GM12878 (cell line): ENCODE measurements around the gene CCDC150. TPM values are rescaled to one million over a fixed set of nuclear protein-coding genes. Genes with fewer than 3 reads are reported as not detected.

Source experiments
- ATAC-seq: fragments of 200-7000 bp; cut with Tn5 transposase; 3 replicates; pipeline ENCODE4 v1.9.1; 2020; ENCODE audit warnings: mild to moderate bottlenecking, moderate library complexity
- BruUV-seq: library from RNA; stranded (reverse); fragments of 400-500 nt; replicated peaks from 2 replicates; lab custom pipeline; 2021; lab: Mats Ljungman, UMichigan
- CTCF ChIA-PET: fragments of 300-600 bp; sonication (Branson Sonifier 250); formaldehyde crosslinking; extraction: SDS; loops from one replicate; lab custom pipeline; 2021; ENCODE audit warnings: inconsistent platforms; lab: Yijun Ruan, JAX
- POLR2A ChIA-PET: fragments of 350-600 bp; formaldehyde crosslinking; extraction: SDS; loops from one replicate; lab custom pipeline; 2021; ENCODE audit warnings: inconsistent platforms; lab: Charles Lee
- RAD21 ChIA-PET: fragments of 300-600 bp; sonication (Branson Sonifier 250); formaldehyde crosslinking; loops from one replicate; lab custom pipeline; 2023; ENCODE audit warnings: antibody characterized with exemption; ENCODE audit not compliant: unreplicated experiment; lab: Charles Lee
- SMC1A ChIA-PET: fragments of 300-600 bp; sonication (Branson Sonifier 250); formaldehyde crosslinking; loops from one replicate; lab custom pipeline; 2023; ENCODE audit not compliant: unreplicated experiment, uncharacterized antibody; lab: Charles Lee
- DNase-seq: peaks from one replicate; pipeline ENCODE4 v3.0.0-alpha.2; 2011; ENCODE audit warnings: low read depth, low spot score
- FAIRE-seq: peaks from 3 replicates; lab custom pipeline; 2011; peaks lifted over from hg19 to GRCh38; lab: Jason Lieb, UNC
- H2AFZ ChIP-seq: 2 replicates; pipeline ENCODE4 v1.6.0; 2011; ENCODE audit warnings: low read depth, low read length, control low read depth; ENCODE audit not compliant: control insufficient read depth
- H3K27ac ChIP-seq: 2 replicates; pipeline ENCODE4 v1.5.1; 2011; ENCODE audit warnings: control low read depth; ENCODE audit not compliant: control insufficient read depth, insufficient read depth
- H3K27me3 ChIP-seq, 2 experiments: replicated peaks in 1 of 2; 2 replicates each; pipeline versions ENCODE4 v1.6.0 to v1.6.1; 2011; ENCODE audit warnings: low read length in 1 of 2; ENCODE audit not compliant: control insufficient read depth in 2 of 2, insufficient read depth in 2 of 2
- H3K36me3 ChIP-seq, 2 experiments: 2 replicates each; pipeline ENCODE4 v1.5.1; 2011; ENCODE audit warnings: low read length in 1 of 2; ENCODE audit not compliant: control insufficient read depth in 2 of 2, insufficient read depth in 2 of 2
- H3K4me1 ChIP-seq: 2 replicates; pipeline ENCODE4 v1.6.1; 2011; ENCODE audit warnings: mild to moderate bottlenecking, low read length, moderate library complexity, mixed read lengths; ENCODE audit not compliant: control insufficient read depth, insufficient read depth
- H3K4me2 ChIP-seq: 2 replicates; pipeline ENCODE4 v1.6.0; 2011; ENCODE audit warnings: control low read depth; ENCODE audit not compliant: control insufficient read depth, insufficient read depth
- H3K4me3 ChIP-seq: fragments of 200-600 bp; sonication (generic); 2 replicates; pipeline ENCODE4 v1.5.1; 2016
- H3K79me2 ChIP-seq: 2 replicates; pipeline ENCODE4 v1.6.0; 2011; ENCODE audit warnings: low read length; ENCODE audit not compliant: control insufficient read depth, insufficient read depth
- H3K9ac ChIP-seq: 2 replicates; pipeline ENCODE4 v1.8.0; 2011; ENCODE audit warnings: low read length, control low read depth, mixed read lengths; ENCODE audit not compliant: control insufficient read depth, insufficient read depth
- H3K9me3 ChIP-seq: replicated peaks from 3 replicates; pipeline ENCODE4 v1.5.1; 2011; ENCODE audit warnings: mild to moderate bottlenecking, low read length; ENCODE audit not compliant: control insufficient read depth, insufficient read depth
- H4K20me1 ChIP-seq: 2 replicates; pipeline ENCODE4 v1.6.0; 2011; ENCODE audit not compliant: control insufficient read depth, insufficient read depth
- ASH2L ChIP-seq: fragments of 300-600, 200-600 bp; sonication (generic); IDR thresholded peaks from 2 replicates; pipeline ENCODE4 v1.6.1; 2017; ENCODE audit warnings: low read depth, mild to moderate bottlenecking, borderline replicate concordance
- BACH1 ChIP-seq: fragments of 450-650 bp; IDR thresholded peaks from 2 replicates; pipeline ENCODE4 v1.6.1; 2017; ENCODE audit warnings: mild to moderate bottlenecking, borderline replicate concordance
- BCL3 ChIP-seq: IDR thresholded peaks from 2 replicates; pipeline ENCODE4 v1.6.1; 2011; ENCODE audit warnings: borderline replicate concordance, low read depth, mild to moderate bottlenecking, moderate library complexity, low read length; ENCODE audit not compliant: insufficient read depth, poor library complexity, severe bottlenecking
- CBX5 ChIP-seq: sonication (generic); IDR thresholded peaks from 2 replicates; pipeline ENCODE4 v1.6.1; 2016; ENCODE audit warnings: low read depth, moderate library complexity, mild to moderate bottlenecking, inconsistent platforms
- CREM ChIP-seq: IDR thresholded peaks from 2 replicates; pipeline ENCODE4 v1.6.1; 2014; ENCODE audit warnings: antibody characterized with exemption, low read depth
- CTCF ChIP-seq, 3 experiments: IDR thresholded peaks in 2 of 3; conservative IDR thresholded peaks in 1 of 3; 2 replicates each; pipeline ENCODE4 v1.5.1; 2011; ENCODE audit warnings: low read depth in 3 of 3, low read length in 3 of 3, mild to moderate bottlenecking in 3 of 3, control low read depth in 2 of 3, moderate library complexity in 2 of 3, inconsistent platforms in 1 of 3, mixed read lengths in 1 of 3; ENCODE audit not compliant: control insufficient read depth in 2 of 3, insufficient read depth in 1 of 3; ENCODE audit errors: extremely low read depth in 1 of 3
- DPF2 ChIP-seq: fragments of 450-650 bp; IDR thresholded peaks from 2 replicates; pipeline ENCODE4 v1.6.1; 2017; ENCODE audit warnings: mild to moderate bottlenecking
- EGR1 ChIP-seq, 2 experiments: IDR thresholded peaks; 1 replicate in 1 of 2; 2 replicates in 1 of 2; pipeline ENCODE4 v1.6.1; 2011 to 2012; ENCODE audit warnings: low read depth in 2 of 2, low read length in 2 of 2, borderline replicate concordance in 1 of 2, mild to moderate bottlenecking in 1 of 2, moderate library complexity in 1 of 2
- EP300 ChIP-seq, 2 experiments: fragments of 150-350 bp in 1 of 2; IDR thresholded peaks; 2 replicates each; pipeline ENCODE4 v1.6.1; 2011 to 2012; ENCODE audit warnings: low read depth in 2 of 2, low read length in 2 of 2, borderline replicate concordance in 1 of 2, improper control_type of control experiment in 1 of 2, inconsistent platforms in 1 of 2; ENCODE audit not compliant: control insufficient read depth in 1 of 2
- ESRRA ChIP-seq: IDR thresholded peaks from 2 replicates; pipeline ENCODE4 v1.6.1; 2012; ENCODE audit warnings: mild to moderate bottlenecking, low read length, improper control_type of control experiment
- HDAC6 ChIP-seq: fragments of 200-600 bp; sonication (generic); IDR thresholded peaks from one replicate; pipeline ENCODE4 v1.8.0; 2017; ENCODE audit warnings: antibody characterized with exemption; ENCODE audit not compliant: unreplicated experiment
- IRF4 ChIP-seq: IDR thresholded peaks from 2 replicates; pipeline ENCODE4 v1.6.1; 2011; ENCODE audit warnings: low read depth, low read length
- KAT2A ChIP-seq: conservative IDR thresholded peaks from 2 replicates; pipeline ENCODE4 v1.6.1; 2011; ENCODE audit warnings: low read depth, low read length; ENCODE audit not compliant: control insufficient read depth
- NFYB ChIP-seq: IDR thresholded peaks from 2 replicates; pipeline ENCODE4 v1.6.1; 2011; ENCODE audit warnings: low read depth, mild to moderate bottlenecking, low read length, improper control_type of control experiment, moderate library complexity; ENCODE audit not compliant: insufficient read depth
- RB1 ChIP-seq: fragments of 450-650 bp; formaldehyde crosslinking; IDR thresholded peaks from 2 replicates; pipeline ENCODE4 v1.6.1; 2017; ENCODE audit warnings: mild to moderate bottlenecking, borderline replicate concordance
- RUNX3 ChIP-seq: IDR thresholded peaks from 2 replicates; pipeline ENCODE4 v1.6.1; 2012; ENCODE audit warnings: low read length, inconsistent platforms
- SIX5 ChIP-seq: IDR thresholded peaks from 2 replicates; pipeline ENCODE4 v1.6.1; 2011; ENCODE audit warnings: mild to moderate bottlenecking, low read depth, low read length, moderate library complexity; ENCODE audit not compliant: severe bottlenecking
- SMC3 ChIP-seq: IDR thresholded peaks from 2 replicates; pipeline ENCODE4 v1.6.1; 2011; ENCODE audit warnings: low read length, improper control_type of control experiment, borderline replicate concordance
- SUPT20H ChIP-seq: IDR thresholded peaks from 2 replicates; pipeline ENCODE4 v1.6.1; 2011; ENCODE audit warnings: low read depth, mild to moderate bottlenecking, low read length, moderate library complexity, borderline replicate concordance; ENCODE audit not compliant: control insufficient read depth
- ZBTB33 ChIP-seq: fragments of 450-650 bp; IDR thresholded peaks from 2 replicates; pipeline ENCODE4 v1.6.1; 2017; ENCODE audit warnings: mild to moderate bottlenecking
- WGBS: methylation state at CpG from one replicate; pipeline ENCODE4 v1.1.6; 2016; ENCODE audit warnings: low lambda C conversion rate; ENCODE audit not compliant: insufficient replicate concordance, insufficient coverage; ENCODE audit errors: missing lambda C conversion rate; 5-methylcytosine and 5-hydroxymethylcytosine counted together
- in situ Hi-C: fragments of 300-500 bp; cut with MboI; formaldehyde crosslinking; loops from 9 replicates; pipeline ENCODE4 v1.14.3; 2018; ENCODE audit warnings: mixed read lengths
- intact Hi-C: fragments of 100-400 bp; cut with micrococcal nuclease; formaldehyde crosslinking; loops from one replicate; pipeline ENCODE4 v1.14.2; 2022; ENCODE audit not compliant: unreplicated experiment
- polyA plus RNA-seq, 11 experiments: library from polyadenylated mRNA; depleted of rRNA in 4 of 11; unstranded in 6 of 11; stranded (reverse) in 5 of 11; fragments of >200 nt; fragmentation: Nextera tagmentation in 4 of 11; fragmentation: Illumina TruSeq in 1 of 11; extraction: Ambion mirVana in 4 of 11; extraction: Trizol in 1 of 11; gene quantifications; 1 replicate in 1 of 11; 2 replicates in 10 of 11; pipeline versions ENCODE4 v1.2.1 to v1.2.3, GENCODE V29; 2011 to 2016; ENCODE audit warnings: inconsistent platforms in 2 of 11, missing spikeins in 2 of 11, low read depth in 1 of 11
- total RNA-seq, 4 experiments: library from RNA; depleted of rRNA in 3 of 4; stranded (reverse); fragments of >200 nt in 3 of 4; fragmentation: Illumina TruSeq in 1 of 4; extraction: Trizol in 1 of 4; gene quantifications; 2 replicates each; pipeline versions ENCODE4 v1.2.1 to v1.2.3, GENCODE V29; 2013 to 2021

Gene CCDC150
- total and polyA plus RNA-seq, 10 of the 15 experiments (the other 5 are each of a cell fraction or from before 2014, with no cell fraction given): 11.6 to 27.7 (median 19.6) TPM

- Histone ChIP-seq H3K9ac (no peak overlapping the region), H3K4me3 (no peak overlapping the region), H4K20me1 (no peaks in the 10 kb centered on the region), H3K79me2 (no peaks in the 10 kb centered on the region), H3K4me1 (no peaks in the 10 kb centered on the region), H3K4me2 (no peak overlapping the region), H2AFZ (no peak overlapping the region), H3K27ac (no peak overlapping the region), H3K27me3 (no peaks in the 10 kb centered on the region), H3K36me3 (no peaks in the 10 kb centered on the region), H3K9me3 (no peaks in the 10 kb centered on the region; the same call in 2 of the 3 replicates)
- BruUV-seq: no TSS peak
- in situ Hi-C loops (no loop called here), intact Hi-C loops (no loop called here)
- WGBS: 65% methylated on average over 4 of the region's 4 CpGs
- FAIRE-seq (no peak), DNase-seq (no peak), ATAC-seq (no peak)
- ChIA-PET SMC1A (interaction anchor here (0.8 to 1.2 kb wide), 2 partner anchors 137 to 500 kb away, joined by 3 read pairs; no protein-coding TSS in a partner anchor), RAD21 (no interaction called here), POLR2A (no interaction called here), CTCF (interaction anchor here (1.3 kb wide), 1 partner anchor 132 kb away, joined by 5 read pairs; no protein-coding TSS in a partner anchor)
- TF ChIP-seq DPF2 (no peak), NFYB (no peak), BCL3 (no peak), IRF4 (no peak), SUPT20H (no peak), HDAC6 (no peak), RB1 (no peak), ZBTB33 (no peak), KAT2A (no peak), EP300 (IDR thresholded peaks at IDR 0.05; ENCODE audit: borderline replicate concordance in 1 of 2, control insufficient read depth in 1 of 2, low read depth in 2 of 2, low read length in 2 of 2) (no peak), SMC3 (no peak), CBX5 (no peak), CTCF (IDR thresholded peaks at IDR 0.05 in 2 of 3, conservative IDR thresholded peaks at IDR 0.05 in 1 of 3; ENCODE audit: control insufficient read depth in 2 of 3, extremely low read depth in 1 of 3, insufficient read depth in 1 of 3, low read depth in 3 of 3, low read length in 3 of 3) (no peak), EGR1 (IDR thresholded peaks at IDR 0.05; ENCODE audit: borderline replicate concordance in 1 of 2, low read depth in 2 of 2, low read length in 2 of 2) (no peak), SIX5 (no peak), BACH1 (no peak), CREM (no peak), ASH2L (no peak), RUNX3 (no peak), ESRRA (no peak)
Observed at GRCh38 chr2:196618661-196619060, 20.9 kb upstream of the CCDC150 start.
